GM12864 (cell line): ENCODE data around the gene MAGI2.

Experiments
- DNase-seq: peaks from one replicate; pipeline ENCODE4 v3.0.0-alpha.2; 2011; ENCODE audit warnings: low read depth
- H3K4me3 ChIP-seq: 2 replicates; pipeline ENCODE4 v1.5.1; 2011; ENCODE audit warnings: mild to moderate bottlenecking, low read depth, low read length, control low read depth
- CTCF ChIP-seq: IDR thresholded peaks from 2 replicates; pipeline ENCODE4 v1.5.1; 2011; ENCODE audit warnings: low read depth, mild to moderate bottlenecking, moderate library complexity, low read length, control low read depth, inconsistent platforms; ENCODE audit errors: missing control alignments

MAGI2 gene

GRCh38 chr7:78370936-78371335 lies 1082.5 kb downstream of the MAGI2 start:
- no peak overlapping the region for H3K4me3 ChIP-seq
- no peak for TF ChIP-seq CTCF
- no peak for DNase-seq

GRCh38 chr7:78368771-78369170 lies 1084.7 kb downstream of the MAGI2 start:
- no peak for TF ChIP-seq CTCF
- DNase-seq = no peak
- no peak overlapping the region for H3K4me3 ChIP-seq

GRCh38 chr7:78367280-78367773 lies 1086.1 kb downstream of the MAGI2 start:
- H3K4me3 ChIP-seq = no peak overlapping the region
- no peak for DNase-seq
- TF ChIP-seq CTCF = no peak

- no peak for DNase-seq
- no peak for TF ChIP-seq CTCF
- H3K4me3 ChIP-seq = no peak overlapping the region
Observed at GRCh38 chr7:78363866-78364265, 1089.6 kb downstream of the MAGI2 start.

GRCh38 chr7:78359836-78360235 lies 1093.6 kb downstream of the MAGI2 start:
- no peak for TF ChIP-seq CTCF
- no peak for DNase-seq
- no peak overlapping the region for H3K4me3 ChIP-seq

- no peak overlapping the region for H3K4me3 ChIP-seq
- TF ChIP-seq CTCF = no peak
- DNase-seq = no peak
Observed at GRCh38 chr7:78357709-78358108, 1095.8 kb downstream of the MAGI2 start.

GRCh38 chr7:78355834-78356233 lies 1097.6 kb downstream of the MAGI2 start:
- no peak for TF ChIP-seq CTCF
- no peak for DNase-seq
- H3K4me3 ChIP-seq = no peak overlapping the region
